ENCODE results near the gene MED12L.

DNA sequence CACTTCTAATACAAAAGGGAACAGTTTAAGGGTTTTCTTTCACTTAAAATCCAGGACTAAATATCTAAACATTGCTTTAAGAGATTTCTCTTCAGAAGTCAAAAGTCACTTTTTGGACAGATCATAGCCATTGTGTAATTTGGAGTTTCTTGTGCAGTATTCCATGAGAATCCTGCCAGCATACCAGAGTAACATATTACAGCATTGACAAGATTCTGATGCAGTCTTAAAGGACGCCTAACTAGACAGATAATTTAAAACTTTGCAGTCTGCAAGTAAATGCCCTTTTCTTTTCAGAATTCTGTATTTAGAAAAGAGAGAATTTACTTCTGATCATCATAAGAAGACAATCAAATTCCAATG lies 392.9 kb downstream of the MED12L start:
- TF ChIP-seq CTCF (IDR thresholded peaks at IDR 0.05; ENCODE audit: low read length): no peak
- no peak for TF ChIP-seq EZH2 (optimal IDR thresholded peaks at IDR 0.05; ENCODE audit: low read depth, low read length)
